ENCODE results near the gene ESRRA.

Gene ESRRA

DNA sequence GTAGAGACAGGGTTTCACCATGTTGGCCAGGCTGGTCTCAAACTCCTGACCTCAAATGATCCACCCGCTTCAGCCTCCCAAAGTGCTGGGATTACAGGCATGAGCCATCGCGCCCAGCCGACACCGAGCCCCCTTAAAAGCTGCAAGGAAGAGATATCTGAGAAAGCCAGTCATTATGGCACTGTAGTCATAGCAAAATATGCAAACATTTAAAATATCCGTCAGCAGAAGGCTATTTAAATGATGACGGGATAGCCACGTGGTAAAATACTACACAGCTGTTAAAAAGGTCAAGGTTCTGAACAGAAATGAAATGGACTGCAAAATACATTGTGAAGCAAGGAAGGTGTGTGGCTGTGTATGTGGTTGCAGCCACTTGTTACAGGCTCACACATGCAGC lies 28.2 kb downstream of the ESRRA start:
- no peak for DNase-seq

DNA sequence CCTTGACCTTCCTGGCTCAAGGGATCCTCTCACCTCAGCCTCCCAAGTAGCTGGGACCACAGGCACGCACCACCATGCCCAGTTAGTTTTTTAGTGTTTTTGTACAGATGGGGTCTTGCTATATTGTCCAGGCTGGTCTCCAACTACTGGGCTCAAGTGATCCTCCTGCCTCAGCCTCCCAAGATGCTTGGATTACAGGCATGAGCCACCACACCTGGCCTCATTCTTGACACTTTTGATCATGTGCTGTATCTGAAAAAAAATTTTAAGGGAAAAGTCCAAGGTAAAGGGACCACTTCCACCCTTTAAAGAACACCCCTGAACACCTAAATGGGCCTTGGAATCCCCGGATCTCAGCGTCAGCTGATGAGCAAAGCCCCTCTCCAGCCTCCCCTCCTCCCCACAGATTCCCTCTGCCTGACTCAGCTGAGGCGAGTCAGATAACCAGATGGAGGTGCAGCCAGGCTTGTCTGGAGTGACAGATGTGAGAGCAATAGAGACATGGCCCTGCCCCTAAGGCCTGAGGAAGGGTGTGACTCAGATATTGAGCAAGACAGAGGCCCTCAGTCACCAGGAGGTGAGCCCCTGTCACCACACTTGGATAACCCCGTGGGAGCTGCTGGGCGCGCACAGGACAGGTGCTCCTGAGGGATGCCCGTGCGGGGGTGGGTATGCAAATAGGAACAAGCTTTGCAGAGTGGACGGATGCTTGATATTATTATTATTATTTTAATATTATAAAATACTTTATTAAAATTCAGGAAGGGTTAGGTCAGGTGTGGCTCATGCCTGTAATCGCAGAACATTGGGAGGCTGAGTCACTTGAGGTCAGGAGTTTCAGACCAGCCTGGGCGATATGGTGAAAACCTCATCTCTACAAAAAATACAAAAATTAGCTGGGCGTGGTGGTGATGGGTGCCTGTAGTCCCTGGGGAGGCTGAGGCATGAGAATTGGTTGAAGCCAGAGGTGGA lies 29.7 kb downstream of the ESRRA start:
- DNase-seq, result no peak

DNA sequence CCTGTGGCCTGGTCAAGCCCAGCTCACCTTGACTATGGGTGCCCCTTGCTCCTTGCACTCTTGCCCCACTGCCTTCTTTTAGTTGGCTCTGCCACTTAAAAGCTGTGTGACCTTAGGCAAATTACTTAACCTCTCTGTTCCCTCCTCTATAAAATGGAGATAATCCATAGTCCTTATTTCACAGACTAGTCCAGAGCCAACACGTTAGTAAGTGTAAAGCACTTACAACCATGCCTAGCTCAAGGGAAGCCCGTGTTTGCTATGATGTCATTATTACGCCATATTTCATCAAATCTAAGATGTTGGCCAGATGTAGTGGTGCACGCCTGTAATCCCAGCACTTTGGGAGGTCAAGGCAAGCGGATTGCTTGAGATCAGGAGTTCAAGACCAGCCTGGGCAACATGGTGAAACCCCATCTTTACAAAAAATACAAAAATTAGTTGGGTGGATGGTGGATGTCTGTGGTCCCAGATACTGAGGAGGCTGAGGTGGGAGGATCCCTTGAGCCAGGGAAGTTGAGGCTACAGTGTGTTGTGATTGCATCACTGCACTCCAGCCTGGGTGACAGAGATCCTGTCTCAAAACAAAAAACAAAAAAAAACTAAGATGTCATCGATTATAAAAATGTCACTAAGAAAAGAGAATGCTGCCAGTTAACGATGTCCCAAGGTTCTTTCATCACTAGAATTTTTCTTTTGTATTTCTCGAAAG lies 32.4 kb downstream of the ESRRA start:
- no peak for DNase-seq

DNA sequence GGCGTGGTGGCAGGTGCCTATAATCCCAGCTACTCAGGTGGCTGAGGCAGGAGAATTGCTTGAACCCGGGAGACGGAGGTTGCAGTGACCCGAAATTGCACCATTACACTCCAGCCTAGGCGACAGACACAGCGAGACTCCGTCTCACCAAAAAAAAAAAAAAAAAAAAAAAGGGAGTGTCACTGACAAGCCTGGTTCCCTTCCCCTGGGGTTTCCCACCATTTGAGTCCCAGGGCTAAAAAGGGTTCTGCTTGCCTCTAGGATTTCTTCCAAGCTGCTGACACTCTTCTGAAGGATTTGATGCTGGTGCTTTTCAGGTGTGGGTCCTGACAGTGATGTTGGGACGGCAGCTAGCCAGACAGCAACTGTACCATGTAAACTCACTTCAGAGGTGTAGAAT lies 33.4 kb downstream of the ESRRA start:
- DNase-seq, result no peak

DNA sequence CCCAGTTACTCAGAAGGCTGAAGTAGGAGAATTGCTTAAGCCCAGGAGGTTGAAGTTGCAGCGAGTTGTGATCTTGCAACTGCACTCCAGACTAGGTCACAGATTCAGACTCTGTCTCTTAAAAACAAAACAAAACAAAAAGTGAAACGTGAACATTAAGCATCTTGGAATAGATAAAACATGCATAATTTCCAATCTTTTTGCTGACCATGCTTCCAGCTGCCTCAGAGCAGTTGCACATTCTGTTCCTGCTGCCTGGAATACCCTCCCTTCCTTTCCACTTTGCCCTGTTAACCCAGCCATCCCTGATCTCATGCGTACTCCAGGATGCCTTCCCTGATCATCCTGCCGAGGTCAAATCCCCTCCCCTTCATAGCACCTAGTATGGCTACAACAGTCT lies 34.0 kb downstream of the ESRRA start:
- DNase-seq, result no peak

DNA sequence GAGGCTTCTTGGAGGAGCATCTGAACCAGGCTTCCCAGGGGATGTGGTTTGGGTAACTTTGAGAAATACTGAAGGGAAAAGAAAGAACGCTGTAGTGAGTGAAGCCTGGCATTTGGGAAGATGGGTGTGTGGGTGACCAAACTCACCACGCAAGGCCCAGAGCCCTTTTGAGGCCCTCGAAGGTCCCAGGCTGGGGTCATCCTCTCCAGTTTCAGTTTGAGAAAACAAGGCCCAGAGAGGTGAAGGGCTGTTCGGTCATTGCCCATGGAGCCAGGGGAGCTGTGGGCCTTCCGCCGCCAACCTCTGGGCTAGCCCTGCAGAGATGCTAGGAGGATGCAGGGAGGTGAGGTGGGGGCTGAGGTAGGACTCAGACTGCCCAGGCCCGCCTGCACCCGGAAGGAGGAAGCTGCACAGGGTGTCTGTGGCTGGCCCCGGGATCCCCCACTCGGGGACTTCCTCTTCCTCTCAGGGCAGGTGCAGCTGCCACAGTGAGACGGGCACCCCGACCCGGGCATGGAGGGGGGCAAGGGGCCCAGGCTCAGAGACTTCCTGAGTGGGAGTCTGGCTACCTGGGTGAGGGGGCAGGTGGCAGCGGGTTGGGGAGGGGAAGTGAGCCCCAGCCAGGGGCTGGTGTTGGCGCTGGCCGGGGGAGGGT lies 34.6 kb downstream of the ESRRA start, which contains the start of gene CCDC88B:
TSS of gene CCDC88B (plus strand) at position 451 of the 655 bp plus-strand sequence. CDS start at position 514, 63 bp downstream.
- DNase-seq, result peak; percentile 90

DNA sequence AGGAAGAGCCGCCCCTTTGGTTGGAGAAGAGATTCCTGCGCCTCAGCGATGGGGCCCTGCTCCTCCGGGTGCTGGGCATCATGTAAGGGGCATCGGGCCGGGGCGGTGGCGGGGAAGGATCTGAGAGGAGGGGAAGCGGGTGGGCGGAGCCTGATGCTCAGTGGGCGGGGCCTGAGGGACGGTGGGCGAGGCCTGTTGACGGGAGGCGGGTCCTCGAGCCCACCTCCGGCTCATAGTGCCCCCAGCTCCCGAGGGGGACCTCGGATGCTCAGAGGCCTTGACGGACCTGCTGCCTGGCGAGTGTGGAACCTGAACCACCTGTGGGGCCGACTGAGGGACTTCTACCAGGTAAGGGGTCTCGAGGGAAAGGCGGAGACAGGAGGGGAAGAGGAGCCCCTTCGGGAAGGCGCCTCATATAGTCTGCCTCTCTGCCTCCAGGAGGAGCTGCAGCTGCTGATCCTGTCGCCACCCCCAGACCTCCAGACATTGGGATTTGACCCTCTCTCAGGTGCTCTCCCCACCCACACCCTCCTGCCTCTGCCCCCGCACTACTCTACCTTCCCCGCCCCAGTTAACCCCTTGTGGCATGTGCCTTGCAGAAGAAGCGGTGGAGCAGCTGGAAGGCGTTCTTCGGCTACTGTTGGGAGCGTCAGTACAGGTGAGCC lies 35.5 kb downstream of the ESRRA start:
- peak; percentile 79 for DNase-seq

DNA sequence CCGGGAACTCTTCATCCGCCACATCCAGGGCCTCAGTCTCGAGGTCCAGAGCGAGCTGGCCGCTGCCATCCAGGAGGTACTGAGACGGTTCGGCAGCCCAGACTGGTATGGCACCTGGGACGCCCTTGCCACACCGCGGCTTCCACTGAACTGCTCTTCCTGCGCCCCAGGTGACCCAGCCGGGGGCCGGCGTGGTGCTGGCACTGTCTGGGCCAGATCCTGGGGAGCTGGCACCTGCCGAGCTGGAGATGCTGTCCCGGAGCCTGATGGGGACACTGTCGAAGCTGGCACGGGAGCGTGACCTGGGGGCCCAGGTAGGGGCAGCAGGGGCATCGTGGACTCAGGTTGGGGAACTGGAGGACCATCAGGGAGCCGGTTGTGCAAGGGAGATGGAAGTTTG lies 36.1 kb downstream of the ESRRA start:
- no peak for DNase-seq

DNA sequence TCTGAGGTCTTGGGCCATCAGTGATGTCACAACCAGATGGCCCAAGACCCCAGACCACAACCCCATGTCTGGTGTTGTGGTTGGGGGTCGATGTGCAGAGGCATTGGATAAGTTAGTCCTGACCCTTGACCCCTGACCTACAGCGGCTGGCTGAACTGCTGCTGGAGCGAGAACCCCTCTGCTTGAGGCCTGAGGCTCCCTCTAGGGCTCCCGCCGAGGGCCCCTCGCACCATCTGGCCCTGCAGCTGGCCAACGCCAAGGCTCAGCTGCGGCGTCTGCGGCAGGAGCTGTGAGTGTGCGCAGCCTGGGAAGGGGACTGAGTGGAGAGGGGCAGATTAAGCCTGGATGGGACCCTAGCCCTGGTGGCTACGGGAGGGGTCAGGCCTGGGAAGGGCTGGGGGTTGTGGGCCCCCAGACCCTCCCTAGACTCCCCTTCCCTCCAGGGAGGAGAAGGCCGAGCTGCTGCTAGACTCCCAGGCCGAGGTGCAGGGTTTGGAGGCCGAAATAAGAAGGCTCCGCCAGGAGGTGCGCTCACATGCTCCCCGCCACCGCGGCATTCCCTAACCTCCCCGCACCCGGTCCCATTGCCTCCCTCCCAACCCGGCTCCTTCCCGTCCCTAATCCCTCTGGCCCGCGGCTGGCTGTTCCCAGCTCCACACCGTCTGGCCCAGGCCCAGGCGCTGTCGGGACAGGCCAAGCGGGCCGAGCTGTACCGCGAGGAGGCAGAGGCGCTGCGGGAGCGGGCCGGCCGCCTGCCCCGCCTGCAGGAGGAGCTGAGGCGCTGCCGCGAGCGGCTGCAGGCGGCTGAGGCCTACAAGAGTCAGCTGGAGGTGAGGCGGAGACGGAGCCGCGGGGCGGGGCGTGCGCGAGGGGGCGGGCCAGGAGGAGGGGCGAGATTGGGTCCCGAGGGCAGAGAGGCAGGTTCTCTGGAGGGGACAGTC lies 36.8 kb downstream of the ESRRA start:
- DNase-seq, result peak; percentile 90

DNA sequence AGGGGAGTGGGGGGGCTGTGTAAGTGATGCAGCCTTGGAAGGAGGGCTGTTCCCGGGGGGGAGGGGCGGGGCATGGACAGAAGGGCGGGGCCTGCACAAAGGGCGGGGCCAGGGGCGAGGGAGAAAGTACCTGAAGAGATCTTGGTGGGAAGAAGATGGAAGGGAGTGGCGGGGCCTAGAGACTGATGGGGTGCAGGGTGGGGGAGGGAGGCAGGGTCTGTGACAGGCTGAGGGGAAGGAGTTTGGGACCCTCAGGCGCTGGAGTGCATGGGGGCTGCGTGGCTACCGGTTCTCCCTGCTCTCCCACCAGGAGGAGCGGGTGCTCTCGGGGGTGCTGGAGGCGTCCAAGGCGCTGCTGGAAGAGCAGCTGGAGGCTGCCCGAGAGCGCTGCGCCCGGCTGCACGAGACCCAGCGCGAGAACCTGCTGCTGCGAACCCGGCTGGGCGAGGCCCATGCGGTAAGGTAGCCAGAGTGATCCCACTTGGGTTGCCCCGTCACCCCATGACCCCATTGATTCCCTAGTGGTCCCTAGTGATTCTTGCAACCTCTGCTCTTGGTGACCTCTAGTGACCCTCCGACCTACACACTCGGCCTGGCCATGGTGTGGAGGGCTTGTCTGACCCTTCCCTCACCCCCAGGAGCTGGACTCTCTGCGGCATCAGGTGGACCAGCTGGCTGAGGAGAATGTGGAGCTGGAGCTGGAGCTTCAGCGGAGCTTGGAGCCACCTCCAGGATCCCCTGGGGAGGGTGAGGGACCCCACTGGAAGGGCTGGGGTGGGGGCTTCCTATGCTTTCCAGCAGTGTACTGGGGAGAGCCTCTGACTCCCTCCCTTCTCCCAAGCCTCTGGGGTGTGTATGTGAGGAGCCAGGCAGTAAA lies 37.8 kb downstream of the ESRRA start:
- DNase-seq, result no peak

DNA sequence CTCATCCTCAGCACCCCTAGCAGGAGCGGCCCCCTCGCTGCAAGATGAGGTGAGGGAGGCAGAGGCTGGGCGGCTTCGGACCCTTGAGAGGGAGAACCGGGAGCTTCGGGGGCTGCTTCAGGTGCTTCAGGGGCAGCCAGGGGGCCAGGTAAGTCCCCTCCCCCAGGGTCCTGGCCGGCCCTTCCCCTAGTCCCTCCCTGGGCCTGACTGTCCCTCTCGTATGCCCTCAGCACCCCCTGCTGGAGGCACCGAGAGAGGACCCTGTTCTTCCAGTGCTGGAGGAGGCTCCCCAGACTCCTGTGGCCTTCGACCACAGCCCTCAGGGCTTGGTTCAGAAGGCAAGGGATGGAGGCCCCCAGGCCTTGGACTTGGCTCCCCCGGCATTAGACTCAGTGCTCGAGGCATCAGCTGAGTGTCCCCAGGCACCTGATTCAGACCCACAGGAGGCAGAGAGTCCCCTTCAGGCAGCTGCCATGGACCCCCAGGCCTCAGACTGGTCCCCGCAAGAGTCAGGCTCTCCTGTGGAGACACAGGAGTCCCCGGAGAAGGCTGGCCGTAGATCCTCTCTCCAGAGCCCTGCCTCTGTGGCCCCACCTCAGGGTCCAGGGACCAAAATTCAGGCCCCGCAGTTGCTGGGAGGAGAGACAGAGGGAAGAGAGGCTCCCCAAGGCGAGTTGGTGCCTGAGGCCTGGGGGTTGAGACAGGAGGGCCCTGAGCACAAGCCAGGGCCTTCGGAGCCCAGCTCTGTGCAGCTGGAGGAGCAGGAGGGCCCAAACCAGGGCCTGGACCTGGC lies 38.6 kb downstream of the ESRRA start:
- no peak for DNase-seq

DNA sequence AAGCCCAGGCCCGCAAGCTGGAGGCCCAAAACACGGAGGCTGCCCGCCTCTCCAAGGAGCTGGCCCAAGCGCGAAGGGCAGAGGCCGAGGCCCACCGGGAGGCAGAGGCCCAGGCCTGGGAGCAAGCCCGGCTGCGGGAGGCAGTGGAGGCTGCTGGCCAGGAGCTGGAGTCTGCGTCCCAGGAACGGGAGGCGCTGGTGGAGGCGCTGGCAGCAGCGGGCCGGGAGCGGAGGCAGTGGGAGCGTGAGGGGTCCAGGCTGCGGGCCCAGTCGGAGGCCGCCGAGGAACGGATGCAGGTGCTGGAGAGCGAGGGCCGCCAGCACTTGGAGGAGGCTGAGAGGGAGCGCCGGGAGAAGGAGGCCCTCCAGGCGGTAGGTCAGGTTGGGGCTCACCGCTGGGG lies 39.5 kb downstream of the ESRRA start:
- no peak for DNase-seq

DNA sequence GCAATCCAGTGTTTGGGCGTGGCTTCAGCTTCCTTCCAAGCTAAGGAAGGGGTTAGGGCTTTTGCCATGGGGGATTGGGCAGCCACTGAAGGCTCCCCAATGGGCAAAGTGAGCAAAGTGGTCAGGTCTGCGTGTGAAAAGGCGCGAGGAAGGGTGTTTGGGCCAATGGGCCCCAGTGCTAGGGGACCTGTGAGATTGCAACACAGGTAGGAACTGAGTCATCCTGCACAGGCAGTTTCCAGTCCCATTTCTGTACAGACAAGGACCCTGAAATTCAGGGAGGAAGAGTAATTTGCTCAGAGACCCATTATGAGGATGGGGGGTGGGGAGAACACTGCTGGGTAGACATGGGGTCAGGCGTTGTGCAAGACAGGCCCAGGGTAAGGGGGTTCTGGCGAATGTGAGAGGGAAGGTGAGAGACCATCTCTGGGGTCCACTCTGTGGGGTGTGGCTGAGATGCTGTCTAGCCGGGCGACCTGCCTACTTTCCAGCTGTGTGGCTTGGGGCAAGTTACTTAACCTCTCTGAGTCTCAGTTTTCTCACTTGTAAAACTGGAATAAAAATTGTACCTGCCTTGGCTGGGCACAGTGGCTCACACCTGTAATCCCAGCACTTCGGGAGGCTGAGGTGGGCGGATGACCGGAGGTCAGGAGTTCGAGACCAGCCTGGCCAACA lies 42.0 kb downstream of the ESRRA start:
- DNase-seq, result no peak

DNA sequence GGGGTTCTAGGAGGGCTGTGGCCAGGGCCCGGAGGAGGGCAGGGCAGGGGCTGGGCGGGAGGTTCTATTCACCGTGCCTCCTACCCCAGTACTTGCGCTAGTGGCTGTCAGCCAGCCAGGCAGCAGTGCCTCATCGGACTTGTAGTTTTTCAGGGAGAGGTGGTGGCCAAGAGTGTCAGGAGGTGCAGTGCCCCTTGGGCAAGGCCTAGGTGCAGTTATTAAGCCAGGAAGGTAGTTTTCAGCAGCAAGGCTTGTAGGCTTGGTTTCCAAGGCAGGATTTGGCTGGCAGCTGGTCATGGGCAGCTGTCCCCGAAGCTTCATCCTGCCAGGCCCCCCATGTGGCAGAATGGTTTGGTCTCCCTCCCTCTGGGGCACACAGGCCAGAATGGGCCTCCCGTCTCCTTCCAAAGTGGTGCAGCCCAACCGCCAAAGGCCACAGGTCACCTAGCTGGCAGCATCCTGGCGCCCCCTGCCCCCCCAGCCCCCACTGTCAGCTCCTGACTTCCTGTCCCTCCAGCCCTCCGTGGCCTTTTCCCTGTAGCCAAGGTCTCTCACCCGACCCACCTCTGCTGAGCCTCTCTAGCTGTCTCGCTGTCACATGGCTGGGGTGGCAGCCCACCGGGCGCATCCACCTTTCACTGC lies 43.2 kb downstream of the ESRRA start:
- DNase-seq, result no peak

DNA sequence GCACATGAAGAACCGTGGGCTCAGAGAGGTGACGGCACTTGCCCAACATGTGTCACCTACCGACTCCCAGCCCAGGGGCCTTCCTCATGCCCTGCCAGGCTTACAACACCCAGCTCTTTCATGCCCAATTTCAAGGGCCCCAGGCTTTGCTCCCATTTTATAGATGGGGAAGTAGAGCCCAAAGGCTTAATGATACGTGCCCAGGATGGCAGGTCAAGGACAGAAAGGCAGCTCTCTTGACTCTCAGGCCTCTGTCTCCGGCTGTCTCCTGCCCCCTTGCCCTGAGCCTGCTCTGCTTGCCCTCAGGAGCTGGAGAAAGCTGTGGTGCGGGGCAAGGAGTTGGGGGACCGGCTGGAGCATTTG lies 43.7 kb downstream of the ESRRA start:
- no peak for DNase-seq

DNA sequence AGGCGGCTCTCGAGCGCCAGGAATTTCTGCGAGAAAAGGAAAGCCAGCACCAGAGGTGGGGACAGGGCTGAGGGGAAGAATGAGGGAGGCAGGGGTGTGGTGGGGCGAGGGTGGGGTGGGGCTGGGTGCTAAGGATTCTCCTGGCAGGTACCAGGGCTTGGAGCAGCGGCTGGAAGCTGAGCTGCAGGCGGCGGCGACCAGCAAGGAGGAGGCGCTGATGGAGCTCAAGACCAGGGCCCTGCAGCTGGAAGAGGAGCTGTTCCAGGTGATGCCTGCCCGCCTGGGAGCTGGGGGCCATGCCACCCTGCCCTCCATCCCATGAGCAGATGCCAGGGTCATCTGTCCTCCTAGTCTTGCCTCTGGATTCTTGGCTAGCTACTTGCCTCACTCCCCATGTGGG lies 44.1 kb downstream of the ESRRA start:
- DNase-seq, result no peak

DNA sequence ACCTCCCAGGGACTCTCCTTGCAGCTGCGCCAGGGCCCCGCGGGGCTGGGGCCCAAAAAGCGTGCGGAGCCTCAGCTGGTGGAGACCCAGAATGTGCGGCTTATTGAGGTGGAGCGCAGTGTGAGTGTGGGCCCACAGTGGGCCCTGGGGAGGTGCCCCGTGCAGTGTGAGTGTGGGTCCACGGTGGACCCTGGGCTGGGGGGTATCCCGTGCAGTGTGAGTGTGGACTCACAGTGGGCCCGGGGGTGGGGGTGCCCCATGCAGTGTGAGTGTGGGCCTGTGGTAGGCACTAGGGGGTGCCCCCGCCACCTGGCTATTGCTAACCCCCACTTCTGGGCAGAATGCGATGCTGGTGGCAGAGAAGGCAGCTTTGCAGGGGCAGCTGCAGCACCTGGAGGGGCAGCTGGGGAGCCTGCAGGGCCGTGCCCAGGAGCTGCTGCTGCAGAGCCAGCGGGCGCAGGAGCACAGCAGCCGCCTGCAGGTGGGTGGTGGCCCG lies 45.9 kb downstream of the ESRRA start:
- DNase-seq, result no peak

Measured in CD4-positive, alpha-beta T cell treated with Interleukin-17A for 4 hours (primary cell).